Lung (tissue), 12 donors: Measurements from ENCODE around the gene ALX3. TPM values are rescaled to one million over a fixed set of nuclear protein-coding genes. Genes with fewer than 3 reads are reported as not detected.
"Not testable (repeated sequence)": the region's sequence is repeated elsewhere in the genome, so short reads cannot be mapped to it uniquely, and the experiment has no call there.

Experiments used
- ATAC-seq: fragments of 200-7000 bp; cut with Tn5 transposase; one replicate; pipeline ENCODE4 v1.9.1; 2020; ENCODE audit warnings: moderate number of reproducible peaks; ENCODE audit not compliant: insufficient read depth, low FRiP score
- DNase-seq, 3 donors: peaks; one replicate each; pipeline ENCODE4 v3.0.0-alpha.2; 2013 to 2017
- H3K27ac ChIP-seq, 2 donors: one replicate each; pipeline ENCODE4 v1.5.1; 2013; ENCODE audit warnings: mild to moderate bottlenecking in 2 of 2, moderate library complexity in 2 of 2, control low read depth in 1 of 2, inconsistent platforms in 1 of 2, low read depth in 1 of 2, low read length in 1 of 2
- H3K27me3 ChIP-seq, 3 donors: one replicate each; pipeline ENCODE4 v1.5.1; 2013; ENCODE audit warnings: low read length in 2 of 3; ENCODE audit not compliant: control insufficient read depth in 3 of 3, insufficient read depth in 3 of 3
- H3K36me3 ChIP-seq, 4 donors: one replicate each; pipeline ENCODE4 v1.5.1; 2013; ENCODE audit warnings: low read length in 4 of 4, mild to moderate bottlenecking in 1 of 4, moderate library complexity in 1 of 4; ENCODE audit not compliant: control insufficient read depth in 4 of 4, insufficient read depth in 4 of 4
- H3K4me1 ChIP-seq, 5 donors: one replicate each; pipeline ENCODE4 v1.5.1; 2013; ENCODE audit warnings: low read length in 5 of 5, mild to moderate bottlenecking in 2 of 5, moderate library complexity in 1 of 5; ENCODE audit not compliant: control insufficient read depth in 5 of 5, insufficient read depth in 5 of 5
- H3K4me3 ChIP-seq: one replicate; pipeline ENCODE4 v1.5.1; 2013; ENCODE audit warnings: mild to moderate bottlenecking, control low read depth, moderate library complexity
- H3K9ac ChIP-seq, 2 donors: one replicate each; pipeline ENCODE4 v1.5.1; 2013; ENCODE audit warnings: low read length in 2 of 2, control low read depth in 1 of 2; ENCODE audit not compliant: insufficient read depth in 1 of 2
- H3K9me3 ChIP-seq, 4 donors: one replicate each; pipeline ENCODE4 v1.5.1; 2013; ENCODE audit warnings: low read length in 3 of 4, mild to moderate bottlenecking in 1 of 4, moderate library complexity in 1 of 4; ENCODE audit not compliant: control insufficient read depth in 4 of 4, insufficient read depth in 3 of 4
- WGBS, 2 donors: extraction: QIAGEN DNeasy Blood & Tissue Kit; methylation state at CpG; one replicate each; pipeline ENCODE4 v1.1.7; 2013; 5-methylcytosine and 5-hydroxymethylcytosine counted together
- polyA plus RNA-seq, 2 donors: library from polyadenylated mRNA; stranded (reverse); fragments of 200-250 nt; gene quantifications; one replicate each; pipeline ENCODE4 v1.2.1, GENCODE V29; 2013
- total RNA-seq, 2 donors: library from RNA; depleted of rRNA in 1 of 2; stranded (reverse); fragments of >200 nt in 1 of 2; gene quantifications; one replicate each; pipeline ENCODE4 v1.2.1, GENCODE V29; 2014 to 2021
- TF ChIP-seq, protein P1 (sequence below): IDR thresholded peaks from 2 replicates; pipeline ENCODE4 v1.5.1; 2012; ENCODE audit warnings: mild to moderate bottlenecking; ENCODE audit errors: control extremely low read depth, extremely low read depth
- donor health status: control.
- donor health status: control.
- donor health status: Bipolar disorder and iron deficiency.
- donor health status: healthy.
- donor health status: DM: yes; HTN: yes; CAD: no.

ALX3 gene
- total and polyA plus RNA-seq, 4 donors = 0.13 to 0.16 TPM; not detected in 2

DNA sequence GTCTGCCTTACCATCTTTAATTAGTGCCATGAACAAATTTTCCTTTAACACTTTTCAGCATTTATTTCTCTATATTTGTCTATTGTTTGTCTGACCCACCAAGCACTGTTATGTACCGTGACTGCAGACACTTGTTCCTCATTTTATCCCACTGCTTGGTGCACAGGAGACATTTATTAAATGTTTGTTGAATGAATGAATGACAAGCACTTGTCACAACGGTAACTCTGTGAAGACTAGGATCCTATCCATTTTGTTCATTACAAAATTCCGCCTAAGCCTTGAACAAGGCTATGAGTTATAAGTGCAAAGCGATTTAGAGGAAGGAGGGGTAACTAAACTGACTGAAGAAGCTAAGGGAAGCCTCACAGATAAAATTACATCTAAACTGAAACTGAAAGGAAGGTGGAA is 36.4 kb downstream of the ALX3 start:
- 41 to 48% methylated on average over 4 of the region's 4 CpGs for WGBS, 2 donors
- TF ChIP-seq, protein P1, sequence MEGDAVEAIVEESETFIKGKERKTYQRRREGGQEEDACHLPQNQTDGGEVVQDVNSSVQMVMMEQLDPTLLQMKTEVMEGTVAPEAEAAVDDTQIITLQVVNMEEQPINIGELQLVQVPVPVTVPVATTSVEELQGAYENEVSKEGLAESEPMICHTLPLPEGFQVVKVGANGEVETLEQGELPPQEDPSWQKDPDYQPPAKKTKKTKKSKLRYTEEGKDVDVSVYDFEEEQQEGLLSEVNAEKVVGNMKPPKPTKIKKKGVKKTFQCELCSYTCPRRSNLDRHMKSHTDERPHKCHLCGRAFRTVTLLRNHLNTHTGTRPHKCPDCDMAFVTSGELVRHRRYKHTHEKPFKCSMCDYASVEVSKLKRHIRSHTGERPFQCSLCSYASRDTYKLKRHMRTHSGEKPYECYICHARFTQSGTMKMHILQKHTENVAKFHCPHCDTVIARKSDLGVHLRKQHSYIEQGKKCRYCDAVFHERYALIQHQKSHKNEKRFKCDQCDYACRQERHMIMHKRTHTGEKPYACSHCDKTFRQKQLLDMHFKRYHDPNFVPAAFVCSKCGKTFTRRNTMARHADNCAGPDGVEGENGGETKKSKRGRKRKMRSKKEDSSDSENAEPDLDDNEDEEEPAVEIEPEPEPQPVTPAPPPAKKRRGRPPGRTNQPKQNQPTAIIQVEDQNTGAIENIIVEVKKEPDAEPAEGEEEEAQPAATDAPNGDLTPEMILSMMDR = no peak
- Histone ChIP-seq H3K9ac (peak overlapping the region in 1 of 2 donors; percentile 74), H3K27ac (peak overlapping the region in 1 of 2 donors; percentile 53), H3K9me3 (no peaks in the 10 kb centered on the region), H3K4me1 (peaks cover 0 to 9% (median 4%) of the 10 kb centered on the region in 5 donors), H3K4me3 (peak overlapping the region; percentile 28), H3K27me3 (no peaks in the 10 kb centered on the region), H3K36me3 (peaks cover 2 to 10% (median 10%) of the 10 kb centered on the region in 4 donors)
- DNase-seq (no peak), ATAC-seq (no peak)

GRCh38 chr1:110033421-110033820 is 37.1 kb downstream of the ALX3 start:
- no peaks in the 10 kb centered on the region for H3K27me3 ChIP-seq
- DNase-seq (no peak), ATAC-seq (no peak)
- peaks cover 0 to 9% (median 4%) of the 10 kb centered on the region in 5 donors for H3K4me1 ChIP-seq
- TF ChIP-seq, protein P1 = no peak
- H3K27ac ChIP-seq = no peak overlapping the region
- peaks cover 0 to 7% (median 4%) of the 10 kb centered on the region in 4 donors for H3K36me3 ChIP-seq
- WGBS, 2 donors = 88 to 91% methylated on average over 5 of the region's 5 CpGs
- H3K4me3 ChIP-seq = no peak overlapping the region
- no peaks in the 10 kb centered on the region for H3K9me3 ChIP-seq
- H3K9ac ChIP-seq = no peak overlapping the region

DNA sequence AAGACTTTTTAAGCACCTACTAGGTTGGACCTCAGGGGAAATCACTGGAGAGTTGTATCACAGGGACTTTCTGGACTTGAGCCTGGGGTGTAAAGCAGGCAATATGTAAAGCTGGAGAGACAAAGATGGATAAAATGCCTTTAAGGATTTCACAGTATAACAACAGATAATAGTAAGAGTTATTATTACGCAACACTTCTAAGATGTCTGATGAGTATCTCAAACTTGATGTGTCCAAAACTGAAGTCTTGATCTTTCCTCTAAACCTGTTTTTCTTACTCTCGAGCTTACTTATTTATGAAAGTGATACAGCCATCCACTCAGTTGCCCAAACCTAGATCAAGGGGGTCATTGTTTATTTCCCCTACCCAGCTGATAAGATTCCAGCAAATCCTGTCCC is 38.1 kb downstream of the ALX3 start:
- Histone ChIP-seq H3K4me3 (no peak overlapping the region), H3K9me3 (no peaks in the 10 kb centered on the region), H3K27ac (no peak overlapping the region), H3K27me3 (no peaks in the 10 kb centered on the region), H3K9ac (no peak overlapping the region), H3K4me1 (peaks cover 0 to 9% (median 4%) of the 10 kb centered on the region in 5 donors), H3K36me3 (no peaks in the 10 kb centered on the region)
- 83 to 94% methylated on average over 2 of the region's 2 CpGs for WGBS, 2 donors
- TF ChIP-seq, protein P1 = no peak
- DNase-seq (no peak), ATAC-seq (no peak)

GRCh38 chr1:110030687-110031086 is 39.8 kb downstream of the ALX3 start:
- not testable (repeated sequence) for H3K27ac ChIP-seq, H3K9me3 ChIP-seq, ATAC-seq, H3K4me1 ChIP-seq, H3K27me3 ChIP-seq, H3K9ac ChIP-seq, H3K36me3 ChIP-seq, DNase-seq, H3K4me3 ChIP-seq
- WGBS, 2 donors = 78 to 83% methylated on average over 4 of the region's 4 CpGs
